Stomach smooth muscle (tissue), 2 donors: ENCODE measurements around the gene COX17.

Experiments used
- H3K27ac ChIP-seq: one replicate; pipeline ENCODE4 v1.7.0; 2013; ENCODE audit warnings: mild to moderate bottlenecking, low read length, inconsistent platforms
- H3K27me3 ChIP-seq, 2 donors: one replicate each; pipeline ENCODE4 v1.7.0; 2013; ENCODE audit warnings: low read length in 2 of 2; ENCODE audit not compliant: insufficient read depth in 2 of 2, control insufficient read depth in 1 of 2
- H3K36me3 ChIP-seq, 2 donors: one replicate each; pipeline ENCODE4 v1.7.0; 2013; ENCODE audit warnings: low read length in 2 of 2; ENCODE audit not compliant: control insufficient read depth in 2 of 2, insufficient read depth in 2 of 2
- H3K4me1 ChIP-seq: one replicate; pipeline ENCODE4 v1.7.0; 2013; ENCODE audit warnings: low read length; ENCODE audit not compliant: control insufficient read depth, insufficient read depth
- H3K4me3 ChIP-seq, 2 donors: one replicate each; pipeline ENCODE4 v1.7.0; 2013; ENCODE audit warnings: low read length in 2 of 2
- H3K9ac ChIP-seq, 2 donors: one replicate each; pipeline ENCODE4 v1.7.0; 2013; ENCODE audit warnings: low read length in 2 of 2, mild to moderate bottlenecking in 1 of 2
- H3K9me3 ChIP-seq, 2 donors: one replicate each; pipeline ENCODE4 v1.7.0; 2013; ENCODE audit warnings: low read length in 2 of 2; ENCODE audit not compliant: control insufficient read depth in 2 of 2
- donor health status: healthy.
- donor health status: Pancreatic carcinoma.

COX17 gene

DNA sequence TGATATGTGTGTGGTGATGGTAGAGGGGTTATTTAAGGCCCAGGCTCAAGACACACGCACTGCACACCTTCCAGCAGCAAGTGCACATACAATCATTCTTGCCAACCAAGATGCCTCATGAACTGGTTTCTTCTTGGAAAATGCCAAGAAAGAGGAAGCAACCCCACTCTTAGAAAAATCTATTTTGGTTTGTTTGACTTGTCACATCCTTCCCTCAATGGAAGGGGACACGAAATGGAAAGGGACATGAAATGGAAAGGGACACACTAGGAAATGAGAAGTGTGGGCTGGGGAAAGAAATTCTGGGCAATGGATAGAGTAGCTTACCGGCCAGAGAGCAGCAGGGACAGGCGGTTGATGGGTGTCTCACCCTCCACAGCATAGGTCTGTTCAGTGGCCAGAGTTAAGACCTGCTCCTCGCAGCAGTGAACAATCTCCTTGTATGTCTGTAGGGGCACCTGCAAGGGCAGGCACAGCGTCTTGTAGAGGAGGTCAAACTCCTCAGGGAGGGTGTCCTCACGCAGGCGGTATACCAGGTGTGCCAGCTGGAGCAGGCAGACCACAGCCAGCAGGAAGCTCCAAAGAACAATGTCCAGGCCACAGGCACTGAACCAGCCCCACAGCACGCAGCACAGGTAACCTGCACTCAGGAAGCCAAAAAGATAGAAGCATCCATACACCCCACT, 17.5 kb downstream of the COX17 start:
- H3K36me3 ChIP-seq, result peaks cover 0 to 6% of the 10 kb centered on the region in 2 donors
- no peaks in the 10 kb centered on the region for H3K27me3 ChIP-seq
- H3K4me3 ChIP-seq, result peak overlapping the region; percentile 85 to 91
- peaks cover 31% of the 10 kb centered on the region for H3K4me1 ChIP-seq
- H3K9ac ChIP-seq, result peak overlapping the region; percentile 93 to 97
- H3K27ac ChIP-seq, result peak overlapping the region; percentile 93
- no peaks in the 10 kb centered on the region for H3K9me3 ChIP-seq

- Histone ChIP-seq H3K27me3 (no peaks in the 10 kb centered on the region), H3K27ac (peak overlapping the region; percentile 93), H3K9ac (peak overlapping the region; percentile 93 to 97), H3K4me3 (peak overlapping the region; percentile 85 to 91), H3K36me3 (peaks cover 6% of the 10 kb centered on the region in 2 donors), H3K9me3 (no peaks in the 10 kb centered on the region), H3K4me1 (peaks cover 25% of the 10 kb centered on the region)
Measured at GRCh38 chr3:119658994-119659393, 18.2 kb downstream of the COX17 start.

DNA sequence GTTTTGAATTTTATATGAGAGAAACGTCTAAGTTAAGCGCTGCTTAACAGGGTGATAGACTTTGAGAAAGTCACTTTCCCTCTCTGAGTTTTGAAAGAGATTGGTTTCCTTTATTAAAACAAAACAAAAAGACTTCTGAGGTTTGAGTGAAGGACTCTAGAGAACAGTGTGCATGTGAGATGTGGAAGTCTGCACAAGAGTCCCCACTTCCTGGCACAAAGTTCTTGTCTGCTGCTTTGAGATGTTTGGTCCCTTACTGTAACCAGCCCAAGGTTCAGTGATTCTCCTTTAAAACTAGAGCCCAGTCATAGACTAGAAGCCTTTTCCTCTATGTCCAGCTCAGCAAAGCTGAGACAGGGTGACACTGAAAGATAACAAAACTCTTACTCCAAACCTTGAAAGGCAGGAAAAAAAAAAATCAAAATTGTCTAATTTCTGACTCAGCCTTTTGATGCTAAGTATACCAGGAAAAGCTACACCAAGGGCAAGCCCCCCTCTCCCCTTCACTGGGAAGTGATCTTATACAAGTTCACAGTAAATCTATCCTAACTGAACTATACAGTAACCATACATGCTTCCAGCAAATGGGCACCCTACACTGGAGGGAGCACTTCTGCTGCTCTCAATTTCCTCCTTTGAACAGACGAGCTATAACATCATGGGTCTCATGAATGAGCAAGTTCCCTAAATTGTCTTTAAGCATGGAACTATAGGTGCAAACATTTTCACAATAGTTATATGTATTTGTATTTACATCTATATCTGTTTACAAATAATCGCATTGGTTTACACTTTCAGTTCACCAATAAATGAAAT, 19.1 kb downstream of the COX17 start:
- Histone ChIP-seq H3K36me3 (peaks cover 6 to 10% of the 10 kb centered on the region in 2 donors), H3K4me1 (peaks cover 23% of the 10 kb centered on the region), H3K4me3 (peak overlapping the region; percentile 85 to 91), H3K27me3 (no peaks in the 10 kb centered on the region), H3K9ac (peak overlapping the region; percentile 29 to 97), H3K9me3 (no peaks in the 10 kb centered on the region), H3K27ac (no peak overlapping the region)

GRCh38 chr3:119653876-119654275, 23.3 kb downstream of the COX17 start:
- Histone ChIP-seq H3K9ac (no peak overlapping the region), H3K4me1 (peaks cover 11% of the 10 kb centered on the region), H3K36me3 (peaks cover 12 to 16% of the 10 kb centered on the region in 2 donors), H3K9me3 (no peaks in the 10 kb centered on the region), H3K4me3 (no peak overlapping the region), H3K27ac (no peak overlapping the region), H3K27me3 (no peaks in the 10 kb centered on the region)

- Histone ChIP-seq H3K36me3 (peaks cover 24 to 28% of the 10 kb centered on the region in 2 donors), H3K9me3 (no peaks in the 10 kb centered on the region), H3K27ac (peak overlapping the region; percentile 6), H3K4me3 (no peak overlapping the region), H3K4me1 (peaks cover 20% of the 10 kb centered on the region), H3K27me3 (no peaks in the 10 kb centered on the region), H3K9ac (no peak overlapping the region)
Measured at GRCh38 chr3:119652306-119653033, 24.7 kb downstream of the COX17 start.

- no peaks in the 10 kb centered on the region for H3K27me3 ChIP-seq
- H3K36me3 ChIP-seq, result peaks cover 27 to 33% of the 10 kb centered on the region in 2 donors
- no peak overlapping the region for H3K27ac ChIP-seq
- no peaks in the 10 kb centered on the region for H3K9me3 ChIP-seq
- H3K4me1 ChIP-seq, result peaks cover 21% of the 10 kb centered on the region
- H3K9ac ChIP-seq, result no peak overlapping the region
- no peak overlapping the region for H3K4me3 ChIP-seq
Measured at GRCh38 chr3:119649761-119650160, 27.4 kb downstream of the COX17 start.

DNA sequence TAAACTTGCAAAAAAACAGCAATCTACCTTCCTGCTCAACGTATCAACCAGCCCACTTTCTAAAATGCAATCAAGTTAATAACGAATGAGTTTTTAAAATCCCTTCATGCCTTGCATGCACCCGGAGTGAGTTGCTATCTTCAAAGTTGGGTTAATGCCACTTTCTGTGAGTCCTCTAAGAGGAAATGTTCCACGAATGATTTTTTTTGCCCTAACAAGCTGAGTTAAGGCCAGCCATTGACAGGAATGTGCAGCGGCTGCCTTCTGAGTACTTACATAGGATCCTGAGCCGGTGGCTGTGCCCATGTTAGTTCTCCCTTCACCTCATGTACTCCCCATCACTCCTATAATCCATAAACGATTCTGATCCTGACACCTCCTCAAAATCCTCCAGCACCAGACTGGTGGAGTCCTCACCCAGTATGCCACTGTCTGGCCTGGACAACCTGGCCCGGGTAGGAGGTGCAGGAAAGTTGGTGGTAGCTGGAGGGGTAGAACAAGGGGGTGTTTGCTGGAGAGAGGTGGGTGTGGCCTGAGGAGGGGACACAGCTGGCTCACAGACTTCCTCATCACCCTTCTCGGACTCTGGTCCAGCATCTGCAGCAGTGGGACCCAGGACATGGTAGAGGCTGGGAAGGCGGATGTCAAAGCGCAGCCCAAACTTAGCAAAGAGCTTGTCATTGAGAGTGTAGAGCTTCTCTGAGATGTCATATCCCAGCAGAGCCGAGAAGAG, 29.2 kb downstream of the COX17 start:
- H3K4me1 ChIP-seq, result peaks cover 25% of the 10 kb centered on the region
- peaks cover 27 to 38% of the 10 kb centered on the region in 2 donors for H3K36me3 ChIP-seq
- H3K27ac ChIP-seq, result peak overlapping the region; percentile 70
- H3K4me3 ChIP-seq, result peak overlapping the region; percentile 14 to 41
- H3K9ac ChIP-seq, result peak overlapping the region in 1 of 2 donors; percentile 55
- H3K9me3 ChIP-seq, result no peaks in the 10 kb centered on the region
- H3K27me3 ChIP-seq, result no peaks in the 10 kb centered on the region

DNA sequence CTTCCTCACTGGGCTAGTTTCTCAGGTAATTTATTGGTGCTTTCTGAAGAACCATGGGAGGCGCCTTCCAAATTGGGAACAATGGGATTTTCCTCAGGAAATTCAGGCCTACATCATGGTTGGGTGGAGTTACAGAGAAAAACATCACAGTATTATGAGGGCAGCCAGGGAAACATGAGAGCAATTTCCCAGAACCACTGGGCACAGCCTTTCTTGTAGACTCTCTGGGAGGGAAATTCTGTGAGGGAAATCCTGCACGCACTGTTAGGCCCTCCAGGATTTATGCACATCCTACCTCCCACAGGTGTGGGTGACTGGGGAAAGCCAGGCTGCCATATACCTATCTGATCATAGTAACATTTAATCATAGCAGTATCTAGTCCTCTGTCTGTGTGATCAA, 30.0 kb downstream of the COX17 start:
- Histone ChIP-seq H3K27me3 (no peaks in the 10 kb centered on the region), H3K9ac (peak overlapping the region in 1 of 2 donors; percentile 7), H3K4me1 (peaks cover 22% of the 10 kb centered on the region), H3K36me3 (peaks cover 29 to 40% of the 10 kb centered on the region in 2 donors), H3K9me3 (no peaks in the 10 kb centered on the region), H3K27ac (peak overlapping the region; percentile 70), H3K4me3 (no peak overlapping the region)

GRCh38 chr3:119645813-119646212, 31.4 kb downstream of the COX17 start:
- Histone ChIP-seq H3K27me3 (no peaks in the 10 kb centered on the region), H3K36me3 (peaks cover 35 to 49% of the 10 kb centered on the region in 2 donors), H3K4me3 (no peak overlapping the region), H3K9me3 (no peaks in the 10 kb centered on the region), H3K9ac (no peak overlapping the region), H3K27ac (no peak overlapping the region), H3K4me1 (peaks cover 21% of the 10 kb centered on the region)

- no peaks in the 10 kb centered on the region for H3K27me3 ChIP-seq
- H3K9me3 ChIP-seq, result no peaks in the 10 kb centered on the region
- no peak overlapping the region for H3K27ac ChIP-seq
- no peak overlapping the region for H3K4me3 ChIP-seq
- H3K9ac ChIP-seq, result no peak overlapping the region
- peaks cover 18% of the 10 kb centered on the region for H3K4me1 ChIP-seq
- H3K36me3 ChIP-seq, result peaks cover 36 to 57% of the 10 kb centered on the region in 2 donors
Measured at GRCh38 chr3:119644481-119644880, 32.7 kb downstream of the COX17 start.
